Smooth muscle cell of the brain vasculature (primary cell): Measurements from ENCODE around the gene RABGAP1L.
"Not testable (repeated sequence)": the region's sequence is repeated elsewhere in the genome, so short reads cannot be mapped to it uniquely, and the experiment has no call there.

Source experiments
- DNase-seq: peaks from one replicate; pipeline ENCODE4 v3.0.0-alpha.2; 2012; ENCODE audit warnings: low read depth, low spot score

Gene RABGAP1L

GRCh38 chr1:174289644-174290310, 130.5 kb downstream of the RABGAP1L start:
- no peak for DNase-seq

- no peak for DNase-seq
Observed at GRCh38 chr1:174291059-174291458, 131.7 kb downstream of the RABGAP1L start.

GRCh38 chr1:174296309-174296708, 137.0 kb downstream of the RABGAP1L start:
- no peak for DNase-seq

GRCh38 chr1:174297351-174297750, 138.0 kb downstream of the RABGAP1L start:
- DNase-seq = no peak

GRCh38 chr1:174301295-174302077, 142.2 kb downstream of the RABGAP1L start:
- no peak for DNase-seq

GRCh38 chr1:174308604-174309003, 149.3 kb downstream of the RABGAP1L start:
- no peak for DNase-seq

GRCh38 chr1:174309490-174309889, 150.2 kb downstream of the RABGAP1L start:
- DNase-seq = no peak

- no peak for DNase-seq
Observed at GRCh38 chr1:174314433-174314832, 155.1 kb downstream of the RABGAP1L start.

- no peak for DNase-seq
Observed at GRCh38 chr1:174315239-174315638, 155.9 kb downstream of the RABGAP1L start.

- not testable (repeated sequence) for DNase-seq
Observed at GRCh38 chr1:174320897-174321296, 161.6 kb downstream of the RABGAP1L start.

GRCh38 chr1:174322202-174322862, 163.0 kb downstream of the RABGAP1L start:
- no peak for DNase-seq

GRCh38 chr1:174324493-174324892, 165.2 kb downstream of the RABGAP1L start:
- no peak for DNase-seq

GRCh38 chr1:174324939-174325338, 165.6 kb downstream of the RABGAP1L start:
- DNase-seq = no peak

GRCh38 chr1:174326278-174326677, 167.0 kb downstream of the RABGAP1L start:
- DNase-seq = no peak

GRCh38 chr1:174333437-174333836, 174.1 kb downstream of the RABGAP1L start:
- DNase-seq = no peak

- DNase-seq = no peak
Observed at GRCh38 chr1:174337000-174337681, 177.8 kb downstream of the RABGAP1L start.

- DNase-seq = not testable (repeated sequence)
Observed at GRCh38 chr1:174340404-174340803, 181.1 kb downstream of the RABGAP1L start.

GRCh38 chr1:174344162-174344561, 184.8 kb downstream of the RABGAP1L start:
- DNase-seq = no peak

- no peak for DNase-seq
Observed at GRCh38 chr1:174352117-174352516, 192.8 kb downstream of the RABGAP1L start.

GRCh38 chr1:174352883-174353608, 193.7 kb downstream of the RABGAP1L start:
- DNase-seq = no peak

- DNase-seq = no peak
Observed at GRCh38 chr1:174358344-174358743, 199.0 kb downstream of the RABGAP1L start.
